Endothelial cell of umbilical vein (primary cell): ENCODE measurements around the gene RP2.

Experiments used
- CTCF ChIP-seq, 2 donors: IDR thresholded peaks; 1 replicate in 1 of 2; 2 replicates in 1 of 2; pipeline ENCODE4 v1.5.1; 2011; ENCODE audit warnings: low read length in 2 of 2, mild to moderate bottlenecking in 2 of 2, moderate library complexity in 2 of 2, control low read depth in 1 of 2, inconsistent platforms in 1 of 2, low read depth in 1 of 2; ENCODE audit not compliant: insufficient read depth in 1 of 2; ENCODE audit errors: extremely low read depth in 1 of 2
- EZH2 ChIP-seq: IDR thresholded peaks from 2 replicates; pipeline ENCODE4 v1.6.1; 2012; ENCODE audit warnings: borderline replicate concordance, low read depth, mild to moderate bottlenecking, moderate library complexity, low read length, inconsistent platforms; ENCODE audit not compliant: severe bottlenecking
- POLR2AphosphoS5 ChIP-seq: IDR thresholded peaks from 2 replicates; pipeline ENCODE4 v1.6.1; 2012; ENCODE audit warnings: low read depth, mild to moderate bottlenecking, control low read depth, low read length, moderate library complexity; ENCODE audit not compliant: insufficient read depth

- TF ChIP-seq CTCF (IDR thresholded peaks at IDR 0.05; ENCODE audit: extremely low read depth in 1 of 2, insufficient read depth in 1 of 2, low read depth in 1 of 2, low read length in 2 of 2), result no peak
- TF ChIP-seq EZH2, result no peak
- TF ChIP-seq POLR2AphosphoS5, result no peak
These were observed 27.8 kb downstream of the RP2 start for GRCh38 chrX:46864606-46865005.
